HL-60 (cell line): ENCODE measurements around the gene CCDC142.

Source experiments
- DNase-seq, 2 experiments: peaks; one replicate each; pipeline ENCODE4 v3.0.0-alpha.2; 2010 to 2020; ENCODE audit warnings: low read depth in 1 of 2, low spot score in 1 of 2
- H3K27ac ChIP-seq: fragments of 250-450 bp; sonication (Bioruptor Pico); replicated peaks from 2 replicates; pipeline ENCODE4 v1.5.1; 2020; ENCODE audit warnings: mild to moderate bottlenecking, moderate library complexity
- H3K27me3 ChIP-seq: fragments of 250-450 bp; sonication (Bioruptor Pico); 2 replicates; pipeline ENCODE4 v1.5.1; 2021; ENCODE audit warnings: mild to moderate bottlenecking, moderate library complexity; ENCODE audit not compliant: insufficient read depth, poor library complexity, severe bottlenecking
- H3K4me3 ChIP-seq: replicated peaks from 2 replicates; pipeline ENCODE4 v1.5.1; 2011; ENCODE audit warnings: mild to moderate bottlenecking, control low read depth, low read length; ENCODE audit not compliant: insufficient read depth
- GABPA ChIP-seq: IDR thresholded peaks from 2 replicates; pipeline ENCODE4 v1.6.1; 2012; ENCODE audit warnings: low read depth
- POLR2AphosphoS5 ChIP-seq: IDR thresholded peaks from 2 replicates; pipeline ENCODE4 v1.6.1; 2012; ENCODE audit warnings: low read depth
- SPI1 ChIP-seq: IDR thresholded peaks from 2 replicates; pipeline ENCODE4 v1.6.1; 2012; ENCODE audit warnings: low read depth, mild to moderate bottlenecking, borderline replicate concordance
- TF ChIP-seq, protein P1 (sequence below): IDR thresholded peaks from one replicate; pipeline ENCODE4 v1.5.1; 2011; ENCODE audit warnings: low read length, control low read depth, inconsistent platforms; ENCODE audit not compliant: insufficient read depth
- TF ChIP-seq, protein P2 (sequence below): IDR thresholded peaks from 2 replicates; pipeline ENCODE4 v1.6.1; 2012; ENCODE audit warnings: low read depth; ENCODE audit not compliant: insufficient replicate concordance

Gene CCDC142

DNA sequence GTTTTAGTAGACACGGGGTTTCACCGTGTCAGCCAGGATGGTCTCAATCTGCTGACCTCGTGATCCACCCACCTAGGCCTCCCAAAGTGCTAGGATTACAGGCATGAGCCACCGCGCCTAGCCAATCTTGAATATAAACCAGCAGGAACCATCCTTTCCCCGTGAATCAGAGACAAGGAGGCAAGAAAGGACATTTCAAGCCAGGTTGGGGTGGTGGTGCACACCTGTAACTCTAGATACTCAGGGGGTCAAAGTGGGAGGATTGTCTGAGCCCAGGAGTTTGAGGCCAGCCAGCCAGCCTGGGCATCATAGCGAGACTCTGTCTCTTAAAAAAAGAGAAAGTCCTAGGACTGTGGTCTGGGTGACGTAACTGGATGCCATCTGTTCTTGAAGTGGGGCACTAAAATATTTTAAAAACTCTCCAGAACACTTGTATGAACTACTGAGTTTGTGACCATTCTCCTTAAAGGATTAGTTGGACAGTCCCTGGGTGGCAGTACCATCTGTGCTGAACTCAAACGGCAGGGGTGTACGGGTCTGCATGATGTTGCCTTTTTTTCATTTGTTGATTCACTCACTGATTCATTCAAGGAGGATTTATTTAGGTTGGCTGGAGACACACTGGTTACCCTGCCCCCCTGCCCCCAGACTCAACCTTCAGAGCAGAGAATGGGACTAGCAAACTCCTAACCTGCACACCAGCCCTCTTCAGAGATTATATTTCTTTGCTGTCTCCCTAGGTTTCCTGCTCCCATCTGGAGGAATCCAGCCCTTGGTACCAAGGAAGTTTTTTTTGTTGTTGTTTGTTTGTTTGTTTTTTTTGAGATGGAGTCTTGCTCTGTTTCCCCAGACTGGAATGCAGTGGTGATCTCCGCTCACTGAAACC, 28.5 kb upstream of the CCDC142 start:
- TF ChIP-seq, protein P1, sequence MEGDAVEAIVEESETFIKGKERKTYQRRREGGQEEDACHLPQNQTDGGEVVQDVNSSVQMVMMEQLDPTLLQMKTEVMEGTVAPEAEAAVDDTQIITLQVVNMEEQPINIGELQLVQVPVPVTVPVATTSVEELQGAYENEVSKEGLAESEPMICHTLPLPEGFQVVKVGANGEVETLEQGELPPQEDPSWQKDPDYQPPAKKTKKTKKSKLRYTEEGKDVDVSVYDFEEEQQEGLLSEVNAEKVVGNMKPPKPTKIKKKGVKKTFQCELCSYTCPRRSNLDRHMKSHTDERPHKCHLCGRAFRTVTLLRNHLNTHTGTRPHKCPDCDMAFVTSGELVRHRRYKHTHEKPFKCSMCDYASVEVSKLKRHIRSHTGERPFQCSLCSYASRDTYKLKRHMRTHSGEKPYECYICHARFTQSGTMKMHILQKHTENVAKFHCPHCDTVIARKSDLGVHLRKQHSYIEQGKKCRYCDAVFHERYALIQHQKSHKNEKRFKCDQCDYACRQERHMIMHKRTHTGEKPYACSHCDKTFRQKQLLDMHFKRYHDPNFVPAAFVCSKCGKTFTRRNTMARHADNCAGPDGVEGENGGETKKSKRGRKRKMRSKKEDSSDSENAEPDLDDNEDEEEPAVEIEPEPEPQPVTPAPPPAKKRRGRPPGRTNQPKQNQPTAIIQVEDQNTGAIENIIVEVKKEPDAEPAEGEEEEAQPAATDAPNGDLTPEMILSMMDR, result no peak
- TF ChIP-seq GABPA (no peak), POLR2AphosphoS5 (no peak), SPI1 (no peak)
- TF ChIP-seq, protein P2, sequence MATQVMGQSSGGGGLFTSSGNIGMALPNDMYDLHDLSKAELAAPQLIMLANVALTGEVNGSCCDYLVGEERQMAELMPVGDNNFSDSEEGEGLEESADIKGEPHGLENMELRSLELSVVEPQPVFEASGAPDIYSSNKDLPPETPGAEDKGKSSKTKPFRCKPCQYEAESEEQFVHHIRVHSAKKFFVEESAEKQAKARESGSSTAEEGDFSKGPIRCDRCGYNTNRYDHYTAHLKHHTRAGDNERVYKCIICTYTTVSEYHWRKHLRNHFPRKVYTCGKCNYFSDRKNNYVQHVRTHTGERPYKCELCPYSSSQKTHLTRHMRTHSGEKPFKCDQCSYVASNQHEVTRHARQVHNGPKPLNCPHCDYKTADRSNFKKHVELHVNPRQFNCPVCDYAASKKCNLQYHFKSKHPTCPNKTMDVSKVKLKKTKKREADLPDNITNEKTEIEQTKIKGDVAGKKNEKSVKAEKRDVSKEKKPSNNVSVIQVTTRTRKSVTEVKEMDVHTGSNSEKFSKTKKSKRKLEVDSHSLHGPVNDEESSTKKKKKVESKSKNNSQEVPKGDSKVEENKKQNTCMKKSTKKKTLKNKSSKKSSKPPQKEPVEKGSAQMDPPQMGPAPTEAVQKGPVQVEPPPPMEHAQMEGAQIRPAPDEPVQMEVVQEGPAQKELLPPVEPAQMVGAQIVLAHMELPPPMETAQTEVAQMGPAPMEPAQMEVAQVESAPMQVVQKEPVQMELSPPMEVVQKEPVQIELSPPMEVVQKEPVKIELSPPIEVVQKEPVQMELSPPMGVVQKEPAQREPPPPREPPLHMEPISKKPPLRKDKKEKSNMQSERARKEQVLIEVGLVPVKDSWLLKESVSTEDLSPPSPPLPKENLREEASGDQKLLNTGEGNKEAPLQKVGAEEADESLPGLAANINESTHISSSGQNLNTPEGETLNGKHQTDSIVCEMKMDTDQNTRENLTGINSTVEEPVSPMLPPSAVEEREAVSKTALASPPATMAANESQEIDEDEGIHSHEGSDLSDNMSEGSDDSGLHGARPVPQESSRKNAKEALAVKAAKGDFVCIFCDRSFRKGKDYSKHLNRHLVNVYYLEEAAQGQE, result no peak
- DNase-seq, result no peak
- Histone ChIP-seq H3K4me3 (no peak overlapping the region), H3K27me3 (peaks cover 44% of the 10 kb centered on the region), H3K27ac (no peak overlapping the region)

DNA sequence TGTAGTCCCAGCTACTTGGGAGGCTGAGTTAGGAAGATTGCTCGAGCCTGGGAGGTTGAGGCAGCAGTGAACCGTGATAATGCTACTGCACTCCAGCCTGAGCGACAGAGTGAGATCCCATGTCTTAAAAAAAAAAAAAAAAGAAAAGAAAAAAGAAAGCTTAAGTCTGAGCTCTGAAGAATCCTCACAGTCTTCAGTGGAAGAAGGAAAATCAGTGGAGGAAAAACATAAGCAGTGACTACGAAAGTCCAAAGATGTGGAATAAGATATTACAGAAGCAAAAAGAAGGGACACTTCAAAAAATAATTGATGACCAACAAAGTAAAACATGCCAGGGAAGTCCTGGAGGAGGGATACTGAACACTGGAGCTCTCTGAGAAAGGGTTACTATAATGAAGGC, 27.5 kb upstream of the CCDC142 start:
- DNase-seq, result no peak
- H3K27me3 ChIP-seq, result peaks cover 35% of the 10 kb centered on the region
- TF ChIP-seq, protein P2, result no peak
- TF ChIP-seq SPI1, result no peak
- no peak for TF ChIP-seq GABPA
- TF ChIP-seq, protein P1, result no peak
- H3K4me3 ChIP-seq, result no peak overlapping the region
- no peak overlapping the region for H3K27ac ChIP-seq

DNA sequence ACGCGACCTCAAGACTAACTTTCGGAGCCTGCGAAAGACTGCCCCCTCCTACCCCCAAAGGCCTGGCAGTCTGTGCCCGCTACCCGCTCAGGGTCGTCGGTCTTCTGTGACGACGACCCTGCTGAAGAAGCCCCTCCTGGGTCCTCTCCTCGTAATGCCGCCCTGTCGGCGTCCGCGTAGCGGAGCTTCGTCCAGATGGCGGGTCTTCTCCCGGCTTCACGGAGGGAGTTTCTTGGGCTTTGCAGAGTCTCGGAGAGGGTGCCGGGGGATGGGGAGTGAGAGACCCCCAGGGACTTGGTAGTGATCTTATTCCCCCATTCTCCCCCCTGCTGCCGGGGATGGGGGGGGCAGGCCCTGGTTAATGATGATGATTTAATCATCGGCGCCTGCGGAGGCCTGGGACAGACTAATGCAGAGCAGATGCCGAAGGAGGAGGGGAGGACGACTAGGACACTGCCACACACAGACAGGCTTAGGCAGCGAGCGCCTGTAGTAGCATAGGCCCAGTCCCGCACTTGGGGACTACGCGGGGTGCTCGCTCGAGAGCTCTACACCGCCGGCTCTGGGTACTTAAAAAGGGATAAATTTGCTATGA, 25.2 kb upstream of the CCDC142 start:
- DNase-seq, result no peak
- peak overlapping the region; percentile 83 for H3K4me3 ChIP-seq
- peaks cover 21% of the 10 kb centered on the region for H3K27me3 ChIP-seq
- peak overlapping the region; percentile 96 for H3K27ac ChIP-seq
- TF ChIP-seq SPI1 (no peak), POLR2AphosphoS5 (no peak), GABPA (no peak)
- TF ChIP-seq, protein P1, result no peak
- TF ChIP-seq, protein P2, result no peak
